HepG2 (cell line): ENCODE results near the gene CYP4V2. TPM values are rescaled to one million over a fixed set of nuclear protein-coding genes. Genes with fewer than 3 reads are reported as not detected.

Experiments
- BCL6 ChIP-seq: IDR thresholded peaks from 2 replicates; pipeline ENCODE4 v1.6.1; 2016; ENCODE audit warnings: missing genetic modification reagents, missing compliant biosample characterization
- ELF3 ChIP-seq: IDR thresholded peaks from 2 replicates; pipeline ENCODE4 v1.6.1; 2016; ENCODE audit warnings: missing genetic modification reagents, missing compliant biosample characterization
- FOXA3 ChIP-seq: IDR thresholded peaks from 2 replicates; pipeline ENCODE4 v1.6.1; 2016; ENCODE audit warnings: missing genetic modification reagents, missing compliant biosample characterization
- GFI1 ChIP-seq: sonication (generic); formaldehyde crosslinking; IDR thresholded peaks from 2 replicates; pipeline ENCODE4 v1.5.0; 2020; ENCODE audit warnings: missing genetic modification reagents, mild to moderate bottlenecking, borderline replicate concordance
- HDAC6 ChIP-seq: fragments of 200-600 bp; sonication (generic); IDR thresholded peaks from 2 replicates; pipeline ENCODE4 v1.7.0; 2017; ENCODE audit warnings: mild to moderate bottlenecking, antibody characterized with exemption, low read length, low read depth
- HOMEZ ChIP-seq: IDR thresholded peaks from 2 replicates; pipeline ENCODE4 v1.6.1; 2016; ENCODE audit warnings: low read depth
- POGZ ChIP-seq: sonication (generic); formaldehyde crosslinking; IDR thresholded peaks from 2 replicates; pipeline ENCODE4 v1.4.0; 2020; ENCODE audit warnings: mild to moderate bottlenecking, missing genetic modification reagents
- REPIN1 ChIP-seq: sonication (generic); formaldehyde crosslinking; IDR thresholded peaks from 2 replicates; pipeline ENCODE4 v1.8.0; 2022; ENCODE audit warnings: missing genetic modification reagents, low read depth, mild to moderate bottlenecking, borderline replicate concordance
- RXRB ChIP-seq: IDR thresholded peaks from 2 replicates; pipeline ENCODE4 v1.6.1; 2016; ENCODE audit warnings: borderline replicate concordance, missing genetic modification reagents, missing compliant biosample characterization
- SOX5 ChIP-seq: IDR thresholded peaks from 2 replicates; pipeline ENCODE4 v1.6.1; 2016; ENCODE audit warnings: borderline replicate concordance
- ZBTB4 ChIP-seq: sonication (generic); formaldehyde crosslinking; IDR thresholded peaks from 2 replicates; pipeline ENCODE4 v1.4.0; 2020; ENCODE audit warnings: missing genetic modification reagents, mild to moderate bottlenecking, borderline replicate concordance
- ZBTB40 ChIP-seq, 2 experiments: fragments of 450-650 bp in 1 of 2; sonication (generic) in 1 of 2; formaldehyde crosslinking in 1 of 2; IDR thresholded peaks; 2 replicates each; pipeline versions ENCODE4 v1.6.1 to v1.8.0; 2016 to 2022; ENCODE audit warnings: antibody characterized with exemption in 1 of 2, mild to moderate bottlenecking in 1 of 2, missing genetic modification reagents in 1 of 2
- ZMYM4 ChIP-seq: sonication (generic); formaldehyde crosslinking; IDR thresholded peaks from 2 replicates; pipeline ENCODE4 v1.8.1; 2023; ENCODE audit warnings: mild to moderate bottlenecking, missing genetic modification reagents
- ZNF484 ChIP-seq: sonication (generic); formaldehyde crosslinking; IDR thresholded peaks from 2 replicates; pipeline ENCODE4 v1.5.1; 2020; ENCODE audit warnings: mild to moderate bottlenecking, low read depth, missing genetic modification reagents, borderline replicate concordance
- polyA plus RNA-seq, 8 experiments: library from polyadenylated mRNA; depleted of rRNA in 3 of 8; stranded (reverse) in 7 of 8; unstranded in 1 of 8; fragments of >200 nt; fragmentation: Illumina TruSeq in 4 of 8; extraction: Trizol in 4 of 8; gene quantifications; 2 replicates each; pipeline versions ENCODE4 v1.2.1 to v1.2.3, GENCODE V29; 2011 to 2016; ENCODE audit warnings: low read depth in 4 of 8, missing spikeins in 1 of 8, mixed read lengths in 1 of 8; ENCODE audit not compliant: insufficient read depth in 1 of 8
- total RNA-seq, 5 experiments: library from RNA; depleted of rRNA; stranded (reverse); fragments of >200 nt; fragmentation: Illumina TruSeq; extraction: Trizol; gene quantifications; 2 replicates each; pipeline ENCODE4 v1.2.3, GENCODE V29; 2016; ENCODE audit warnings: low read depth in 1 of 5
- TF ChIP-seq, protein P1 (sequence below): sonication (generic); IDR thresholded peaks from 2 replicates; pipeline ENCODE4 v1.6.1; 2016; ENCODE audit warnings: low read depth, borderline replicate concordance

The CYP4V2 gene
- total and polyA plus RNA-seq, 2 of the 13 experiments (the other 11 are each of a cell fraction or from before 2014, with no cell fraction given): 4.7 to 7.2 TPM

- TF ChIP-seq ZBTB40 (IDR thresholded peaks at IDR 0.05) (no peak), ZBTB40 (CRISPR knock-in tag; IDR thresholded peaks at IDR 0.05) (peak; percentile 31; the same call in 1 of the 2 replicates), ZNF484 (CRISPR knock-in tag) (no peak), POGZ (peak; percentile 45; the same call in 1 of the 2 replicates), ELF3 (CRISPR knock-in tag) (no peak), ZBTB4 (CRISPR knock-in tag) (no peak), GFI1 (CRISPR knock-in tag) (no peak), RXRB (CRISPR knock-in tag) (peak; percentile 28; the same call in 1 of the 2 replicates), ZMYM4 (CRISPR knock-in tag) (0 out of 2 replicates have a peak, but pooled peaks have one; percentile 33), FOXA3 (peak; percentile 94), HDAC6 (no peak), REPIN1 (CRISPR knock-in tag) (no peak), SOX5 (peak; percentile 31; the same call in 1 of the 2 replicates), BCL6 (CRISPR knock-in tag) (0 out of 2 replicates have a peak, but pooled peaks have one; percentile 17), HOMEZ (peak; percentile 56; the same call in 1 of the 2 replicates)
- TF ChIP-seq, protein P1, sequence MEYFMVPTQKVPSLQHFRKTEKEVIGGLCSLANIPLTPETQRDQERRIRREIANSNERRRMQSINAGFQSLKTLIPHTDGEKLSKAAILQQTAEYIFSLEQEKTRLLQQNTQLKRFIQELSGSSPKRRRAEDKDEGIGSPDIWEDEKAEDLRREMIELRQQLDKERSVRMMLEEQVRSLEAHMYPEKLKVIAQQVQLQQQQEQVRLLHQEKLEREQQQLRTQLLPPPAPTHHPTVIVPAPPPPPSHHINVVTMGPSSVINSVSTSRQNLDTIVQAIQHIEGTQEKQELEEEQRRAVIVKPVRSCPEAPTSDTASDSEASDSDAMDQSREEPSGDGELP: peak; percentile 90
Measured at GRCh38 chr4:186227221-186227620, 35.9 kb downstream of the CYP4V2 start, which contains the start of gene KLKB1 (continued).
